OCI-LY7 (cell line): Measurements from ENCODE around the gene ENOX1.

Experiments
- CTCF ChIP-seq: fragments of 200-600 bp; sonication (generic); conservative IDR thresholded peaks from 2 replicates; pipeline ENCODE4 v1.5.1; 2014; ENCODE audit warnings: mild to moderate bottlenecking, antibody characterized with exemption, low read length, moderate library complexity, mixed read lengths
- EZH2phosphoT487 ChIP-seq: fragments of 200-600 bp; sonication (generic); IDR thresholded peaks from 2 replicates; pipeline ENCODE4 v1.6.1; 2018; ENCODE audit warnings: low read depth, borderline replicate concordance, mild to moderate bottlenecking, mixed run types, antibody characterized with exemption, low read length, moderate library complexity, mixed read lengths

- TF ChIP-seq CTCF (no peak), EZH2phosphoT487 (no peak)
Observed at GRCh38 chr13:43830497-43830881, 43.7 kb upstream of the ENOX1 start.
